Measurements from ENCODE around the gene GLT1D1.

DNA sequence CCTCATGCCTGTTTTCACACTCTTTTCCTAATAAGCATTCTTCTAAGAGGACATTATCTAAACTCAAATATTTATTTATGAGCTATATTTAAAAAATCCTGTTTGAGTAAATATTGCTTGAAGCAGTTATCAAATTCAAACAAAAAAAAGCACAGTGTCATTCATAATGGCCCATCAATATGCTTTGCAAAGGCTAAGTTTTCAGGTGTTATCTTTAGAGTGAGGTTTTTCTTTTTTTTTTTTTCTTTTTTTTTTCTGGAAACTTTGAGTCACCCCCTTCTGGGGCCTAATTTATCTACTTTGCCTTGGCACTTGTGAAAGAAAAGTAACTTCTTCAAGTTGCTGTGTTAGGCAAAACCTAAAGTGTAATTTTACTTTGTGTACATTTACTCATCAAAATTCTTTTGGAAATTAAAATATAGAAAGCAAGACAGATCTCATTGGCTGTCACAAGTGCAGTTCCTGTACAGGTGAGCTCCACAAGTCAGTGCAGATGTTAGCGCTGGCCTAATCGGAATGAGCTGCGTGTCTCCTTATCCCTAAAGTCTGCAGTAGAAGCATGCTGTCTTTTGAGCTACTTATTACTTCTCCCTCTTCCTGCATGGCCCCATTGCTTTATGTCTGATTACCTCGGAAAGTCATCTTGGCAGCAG, 53.3 kb downstream of the GLT1D1 start:
- TF ChIP-seq GATA2 (IDR thresholded peaks at IDR 0.05; ENCODE audit: low read depth, low read length) (no peak), GATA3 (IDR thresholded peaks at IDR 0.05; ENCODE audit: low read depth, low read length) (no peak)
